GM19238 (cell line): ENCODE results near the gene ERC2.

Experiments
- DNase-seq: peaks from one replicate; pipeline ENCODE4 v3.0.0; 2011; ENCODE audit warnings: low spot score; ENCODE audit not compliant: insufficient read length

Gene ERC2

DNA sequence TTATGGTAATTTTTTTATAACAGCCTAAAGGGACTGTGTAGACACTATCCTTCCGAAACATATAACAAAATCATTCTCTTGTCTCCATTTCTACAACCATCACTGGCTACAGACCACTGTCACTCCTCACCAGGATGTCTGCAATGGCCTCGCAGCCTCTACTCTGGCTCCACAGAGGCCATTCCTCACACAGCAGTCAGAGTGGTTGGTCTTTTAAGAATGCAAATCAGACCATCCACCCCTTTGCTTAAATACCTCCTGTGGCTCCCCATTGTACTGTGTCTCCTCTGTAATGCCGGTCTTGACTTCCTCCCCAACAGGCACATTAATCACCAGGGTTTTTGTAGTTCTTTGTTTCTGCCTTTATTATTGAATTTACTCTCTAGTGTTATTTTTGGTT is 344.8 kb downstream of the ERC2 start:
- no peak for DNase-seq

DNA sequence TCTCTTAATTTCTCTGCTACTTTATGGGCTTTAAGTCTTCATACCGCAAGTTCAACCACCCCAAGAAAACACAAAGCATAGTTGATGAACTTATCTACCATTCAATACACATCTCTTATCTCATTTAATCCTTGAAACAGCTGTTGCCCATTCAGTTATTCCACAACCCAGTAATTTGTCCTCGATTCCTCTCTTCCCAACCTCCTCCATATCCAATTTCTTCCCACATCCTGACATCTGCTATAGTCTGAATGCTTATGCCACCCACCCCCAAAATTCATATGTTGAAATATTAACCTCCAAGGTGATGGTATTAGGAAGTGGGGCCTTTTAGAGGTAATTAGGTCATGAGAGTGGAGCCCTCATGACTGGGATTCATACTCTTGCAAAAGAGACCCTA is 345.4 kb downstream of the ERC2 start:
- DNase-seq, result no peak

DNA sequence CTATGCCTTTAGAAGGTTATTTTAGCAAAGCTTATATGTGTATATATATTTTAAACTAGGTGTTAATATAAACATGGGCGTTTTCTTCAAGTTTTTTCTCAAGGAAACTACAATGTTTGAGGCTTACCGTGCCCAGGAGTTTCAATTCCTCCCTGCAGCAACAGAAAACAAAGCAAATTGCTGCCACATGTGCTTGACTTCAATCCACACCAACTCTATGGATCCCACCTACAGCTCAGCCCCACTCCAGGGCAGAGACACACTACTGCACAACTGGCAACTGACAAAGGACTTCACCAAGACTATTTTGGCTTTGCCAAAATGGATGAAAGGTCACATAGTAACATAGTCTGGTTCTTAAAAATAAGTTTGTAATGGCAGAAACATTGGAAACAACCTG is 346.6 kb downstream of the ERC2 start:
- no peak for DNase-seq

- DNase-seq, result no peak
These were observed 348.5 kb downstream of the ERC2 start for GRCh38 chr3:56119575-56120349.

DNA sequence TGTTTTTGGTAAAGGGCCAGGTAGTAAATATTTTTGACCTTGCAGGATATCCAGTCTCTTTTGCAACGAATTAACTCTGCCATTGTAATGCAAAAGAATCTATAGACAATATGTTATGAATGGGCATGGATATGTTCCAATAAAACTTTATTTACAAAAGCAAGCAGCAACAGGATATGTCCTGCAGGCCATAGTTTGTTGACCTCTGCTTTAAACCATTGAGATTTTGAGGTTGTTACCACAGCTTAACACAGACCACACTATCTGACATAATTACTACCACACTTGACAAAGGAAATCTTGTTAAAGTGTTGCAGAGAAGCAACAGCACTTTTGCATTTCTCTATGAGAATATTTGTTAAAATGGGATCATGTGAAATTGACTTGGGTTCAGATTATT is 349.3 kb downstream of the ERC2 start:
- no peak for DNase-seq

DNA sequence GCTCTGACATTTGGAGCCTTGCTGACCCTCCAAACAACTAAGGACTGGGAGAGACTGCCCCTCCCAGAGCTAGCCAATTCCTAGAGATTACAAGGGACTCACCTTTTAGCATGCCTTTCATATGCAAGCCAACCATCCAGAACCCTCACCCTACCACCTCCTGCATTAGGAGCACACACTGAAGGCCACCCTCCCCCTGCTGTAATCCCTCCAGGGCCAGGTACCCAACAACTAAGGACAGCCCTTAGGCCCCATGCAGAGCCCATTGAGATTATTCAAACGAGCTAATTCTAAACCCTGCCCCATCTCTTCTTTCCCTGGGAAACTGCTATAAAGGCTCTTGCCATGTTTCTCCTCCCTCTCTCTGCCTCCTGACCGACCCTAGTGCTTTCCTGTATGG is 352.6 kb downstream of the ERC2 start:
- no peak for DNase-seq

GRCh38 chr3:56115199-56115598 is 353.1 kb downstream of the ERC2 start:
- DNase-seq, result no peak

- DNase-seq, result no peak
These were observed 354.4 kb downstream of the ERC2 start for GRCh38 chr3:56113908-56114307.

- no peak for DNase-seq
These were observed 355.0 kb downstream of the ERC2 start for GRCh38 chr3:56113231-56113630.

DNA sequence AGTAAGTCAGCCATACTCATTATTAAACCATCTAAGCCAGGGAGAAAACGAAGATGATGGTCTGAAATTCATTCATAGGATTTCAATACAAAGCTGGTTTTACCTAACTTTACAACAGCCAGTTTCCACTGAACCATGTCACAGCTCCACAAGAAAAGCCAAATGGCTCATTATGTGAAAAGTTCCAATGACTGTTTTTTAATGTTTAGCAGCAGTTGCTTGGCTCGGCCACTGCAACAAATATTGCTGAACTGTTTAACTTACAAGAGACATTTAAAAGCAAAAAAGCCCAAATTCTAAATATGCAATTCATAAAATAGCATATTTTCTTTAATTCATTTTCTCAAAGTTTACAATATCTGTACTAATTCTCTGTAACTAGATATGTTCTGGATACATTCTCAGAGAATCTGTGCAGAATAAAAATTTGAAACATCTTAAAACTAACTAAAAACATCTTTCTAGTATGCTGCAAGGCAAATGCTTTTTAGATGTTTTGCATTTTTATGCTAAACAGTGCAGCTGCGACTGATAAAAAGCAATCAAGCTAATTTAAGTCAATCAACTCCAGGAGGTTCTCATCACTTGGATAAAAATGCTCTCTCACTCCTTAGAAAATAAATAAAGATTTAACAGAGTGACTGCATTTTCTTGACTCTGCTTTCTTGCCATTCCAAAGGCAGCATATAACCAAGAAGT is 356.5 kb downstream of the ERC2 start:
- no peak for DNase-seq

DNA sequence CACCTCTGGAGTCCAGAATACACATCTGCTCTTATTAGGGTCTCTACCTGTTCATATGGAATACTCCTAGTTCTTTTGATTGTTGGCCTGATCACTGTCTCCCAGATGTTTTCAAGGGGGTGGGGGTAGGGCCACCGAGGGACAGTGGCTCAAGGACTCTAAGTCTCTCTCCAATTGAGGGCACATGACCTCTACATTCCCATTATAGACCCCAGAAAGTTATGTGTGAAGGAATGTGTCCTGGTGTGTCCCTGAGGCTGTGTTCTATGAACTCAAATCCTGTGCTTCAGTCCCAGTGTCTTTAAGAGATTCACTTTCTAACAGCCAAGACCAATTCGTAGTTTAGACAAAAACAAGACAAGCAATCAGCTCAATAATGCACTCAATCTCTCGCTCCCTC is 357.4 kb downstream of the ERC2 start:
- DNase-seq, result no peak

DNA sequence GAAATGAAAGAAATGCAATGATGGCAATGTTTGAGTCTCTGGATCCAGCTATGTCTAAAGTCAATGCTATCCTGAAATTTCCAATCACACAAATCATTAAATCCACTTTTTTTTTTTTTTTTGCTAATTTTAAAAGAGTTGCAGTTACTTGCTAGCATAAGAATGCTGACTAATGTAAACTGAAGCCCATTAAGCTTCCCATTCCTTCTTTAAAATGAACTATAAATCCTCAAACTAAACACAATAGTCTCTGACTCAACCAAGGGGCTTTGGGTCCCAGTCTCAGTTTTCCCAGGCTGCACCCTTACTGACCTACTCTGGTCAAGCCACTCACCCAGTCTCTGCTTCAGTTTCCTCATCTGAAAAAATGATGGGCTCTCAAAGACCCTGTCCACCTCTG is 361.1 kb downstream of the ERC2 start:
- no peak for DNase-seq

- no peak for DNase-seq
These were observed 366.2 kb downstream of the ERC2 start for GRCh38 chr3:56102032-56102431.

GRCh38 chr3:56101576-56101975 is 366.7 kb downstream of the ERC2 start:
- DNase-seq, result no peak

GRCh38 chr3:56096999-56097398 is 371.3 kb downstream of the ERC2 start:
- no peak for DNase-seq

DNA sequence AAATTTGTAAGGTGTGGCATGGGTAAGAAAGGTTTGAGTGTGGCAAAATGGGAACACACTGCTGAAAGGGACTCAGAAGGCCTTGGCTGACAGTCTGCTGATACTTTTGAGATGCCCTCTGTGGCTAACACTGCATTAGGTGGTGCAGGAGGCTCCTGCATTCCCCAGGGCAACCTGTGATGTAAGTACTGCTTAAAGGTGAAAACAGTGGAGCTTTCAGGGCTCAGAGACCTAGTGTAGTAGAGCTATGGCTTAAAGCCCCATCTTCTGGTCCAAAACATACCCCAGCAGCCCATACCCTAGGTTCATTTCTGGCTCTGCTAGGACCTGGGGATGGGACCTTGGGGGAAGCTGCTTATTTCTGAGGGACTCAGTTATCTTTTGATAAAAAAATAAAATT is 374.1 kb downstream of the ERC2 start:
- no peak for DNase-seq

DNA sequence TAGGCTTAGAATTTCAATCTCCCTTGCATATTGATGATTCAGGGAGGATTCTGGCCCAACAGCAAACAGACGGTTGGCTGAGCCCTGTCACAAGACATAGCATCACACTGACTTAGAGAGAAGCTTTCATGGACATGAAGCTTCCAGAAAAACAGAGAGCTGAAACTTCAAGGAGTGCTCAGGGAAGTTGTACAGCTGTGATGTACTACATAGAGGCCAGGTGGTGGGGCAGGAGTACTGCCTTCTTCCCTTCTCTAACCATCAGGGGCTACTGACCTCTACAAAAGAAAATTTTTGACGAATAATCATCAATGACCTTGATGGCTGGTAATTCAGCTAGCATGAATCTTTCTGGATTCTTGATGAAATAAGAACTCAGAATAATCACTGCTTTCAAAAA is 378.5 kb downstream of the ERC2 start:
- no peak for DNase-seq

GRCh38 chr3:56087451-56088053 is 380.7 kb downstream of the ERC2 start:
- DNase-seq, result no peak

GRCh38 chr3:56086355-56086754 is 381.9 kb downstream of the ERC2 start:
- no peak for DNase-seq

DNA sequence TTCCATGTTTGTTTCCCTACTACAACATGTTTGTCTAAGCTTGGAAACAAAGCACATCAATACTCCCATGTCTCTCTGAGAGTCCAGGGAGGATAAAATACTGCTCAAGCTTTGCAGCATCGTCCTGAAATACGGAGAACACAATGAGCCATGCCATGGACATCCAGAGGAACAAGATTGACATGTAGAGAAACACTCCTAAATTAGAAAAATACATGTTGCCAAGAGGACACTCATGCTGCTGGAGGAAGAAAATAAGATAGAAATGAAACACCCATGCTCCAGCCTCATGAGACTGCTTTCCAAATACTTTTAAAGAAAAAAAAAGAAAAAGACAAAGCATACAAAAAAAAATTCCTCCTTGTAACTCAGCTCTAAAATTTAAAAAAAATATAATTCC is 387.0 kb downstream of the ERC2 start:
- DNase-seq, result no peak

GRCh38 chr3:56076746-56077145 is 391.5 kb downstream of the ERC2 start:
- DNase-seq, result no peak

GRCh38 chr3:56075089-56075488 is 393.2 kb downstream of the ERC2 start:
- no peak for DNase-seq

GRCh38 chr3:56069766-56070165 is 398.5 kb downstream of the ERC2 start:
- no peak for DNase-seq
